NCI-H82 treated with DMSO at 0.1 percent for 48 hours (cell line): Measurements from ENCODE around the gene C22orf23.

Source experiments
- DNase-seq: peaks from one replicate; lab custom pipeline; 2025; ENCODE audit not compliant: unreplicated experiment; lab: John Stamatoyannopoulos, UW

The C22orf23 gene

GRCh38 chr22:37926771-37927636 lies 26.4 kb downstream of the C22orf23 start:
- no peak for DNase-seq

GRCh38 chr22:37926358-37926757 lies 27.0 kb downstream of the C22orf23 start:
- no peak for DNase-seq

- DNase-seq: no peak
These were observed 27.6 kb downstream of the C22orf23 start for GRCh38 chr22:37925767-37926166.

GRCh38 chr22:37925330-37925729 lies 28.1 kb downstream of the C22orf23 start:
- DNase-seq: no peak

- no peak for DNase-seq
These were observed 28.9 kb downstream of the C22orf23 start for GRCh38 chr22:37924386-37925065.

GRCh38 chr22:37923927-37924326 lies 29.5 kb downstream of the C22orf23 start:
- DNase-seq: no peak

- DNase-seq: no peak
These were observed 31.2 kb downstream of the C22orf23 start for GRCh38 chr22:37922191-37922590.

GRCh38 chr22:37920126-37920525 lies 33.3 kb downstream of the C22orf23 start:
- no peak for DNase-seq

- DNase-seq: no peak
These were observed 34.7 kb downstream of the C22orf23 start for GRCh38 chr22:37918580-37919270.

GRCh38 chr22:37917874-37918548 lies 35.4 kb downstream of the C22orf23 start:
- DNase-seq: no peak

- DNase-seq: no peak
These were observed 37.1 kb downstream of the C22orf23 start for GRCh38 chr22:37916311-37916710.

- no peak for DNase-seq
These were observed 40.1 kb downstream of the C22orf23 start for GRCh38 chr22:37913233-37913721.

GRCh38 chr22:37912171-37912570 lies 41.2 kb downstream of the C22orf23 start:
- no peak for DNase-seq

GRCh38 chr22:37911697-37912096 lies 41.7 kb downstream of the C22orf23 start:
- DNase-seq: no peak

GRCh38 chr22:37910890-37911672 lies 42.3 kb downstream of the C22orf23 start:
- DNase-seq: no peak

GRCh38 chr22:37909766-37910165 lies 43.6 kb downstream of the C22orf23 start:
- no peak for DNase-seq

- DNase-seq: no peak
These were observed 46.1 kb downstream of the C22orf23 start for GRCh38 chr22:37907036-37907954.

- no peak for DNase-seq
These were observed 46.9 kb downstream of the C22orf23 start for GRCh38 chr22:37906364-37907008.
